ENCODE data around the gene MEGF9. TPM values are rescaled to one million over a fixed set of nuclear protein-coding genes. Genes with fewer than 3 reads are reported as not detected.
"Not testable (repeated sequence)": the region's sequence is repeated elsewhere in the genome, so short reads cannot be mapped to it uniquely, and the experiment has no call there.

The MEGF9 gene
- total RNA-seq, 1 donor from 2014 or later = 8.2 TPM

DNA sequence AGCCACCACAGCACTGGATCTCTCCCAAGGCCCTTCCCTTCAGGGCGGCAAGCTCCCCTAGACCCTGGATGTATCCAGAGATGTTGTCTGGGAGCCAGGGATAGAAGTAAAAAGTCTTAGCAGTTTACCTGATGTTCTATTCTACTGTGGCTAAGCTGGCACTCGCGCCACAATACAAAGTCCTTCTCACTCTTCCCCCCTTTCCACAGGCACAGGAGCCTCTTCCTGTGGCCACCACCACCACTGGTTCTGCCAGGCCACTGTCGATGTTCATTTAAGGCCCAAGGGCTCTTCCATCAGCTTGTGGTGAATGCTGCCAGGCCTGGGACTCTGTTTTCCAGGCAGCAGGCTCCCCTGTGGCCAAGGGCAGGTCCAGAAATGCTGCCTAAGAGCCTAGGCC lies 33.7 kb downstream of the MEGF9 start:
- intact Hi-C loops (cut with DNase I) = no loop called here
- DNase-seq (ENCODE audit: low spot score) = no peak

DNA sequence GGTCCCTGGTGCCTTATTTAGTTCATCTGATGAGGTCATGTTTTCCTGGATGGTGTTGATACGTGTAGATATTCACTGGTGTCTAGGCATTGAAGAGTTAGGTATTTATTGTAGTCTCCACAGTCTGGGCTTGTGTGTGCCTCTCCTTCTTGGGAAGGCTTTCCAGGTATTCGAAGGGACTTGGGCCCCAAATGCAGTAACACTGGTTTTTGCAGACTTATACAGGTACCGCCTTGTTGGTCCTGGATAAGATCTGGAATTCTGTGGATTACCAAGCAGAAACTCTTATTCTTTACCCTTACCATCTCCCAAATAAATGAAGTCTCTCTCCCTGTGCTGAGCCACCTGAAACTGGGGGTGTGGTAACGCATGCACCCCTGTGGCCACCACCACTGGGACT lies 34.1 kb downstream of the MEGF9 start:
- DNase-seq (ENCODE audit: low spot score) = no peak

DNA sequence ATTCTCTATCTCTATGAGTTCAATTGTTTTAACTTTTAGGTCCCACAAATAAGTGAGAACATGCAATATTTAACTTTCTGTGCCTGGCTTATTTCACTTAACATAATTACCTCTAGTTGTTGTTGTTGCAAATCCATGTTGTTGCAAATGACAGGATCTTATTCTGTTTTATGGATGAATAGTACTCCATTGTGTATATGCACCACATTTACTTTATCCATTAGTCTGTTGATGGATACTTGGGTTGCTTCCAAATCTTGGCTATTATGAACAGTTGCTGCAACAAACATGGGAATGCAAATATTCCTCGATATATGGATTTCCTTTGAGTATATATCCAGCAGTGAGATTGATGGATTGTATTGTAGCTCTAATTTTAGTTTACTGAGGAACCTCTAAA lies 36.3 kb downstream of the MEGF9 start:
- no peak for DNase-seq (ENCODE audit: low spot score)
- intact Hi-C loops (cut with DNase I) = no loop called here

More for the DNA sequence above, 34.1 kb downstream of the MEGF9 start:
- intact Hi-C loops (cut with DNase I) = no loop called here

DNA sequence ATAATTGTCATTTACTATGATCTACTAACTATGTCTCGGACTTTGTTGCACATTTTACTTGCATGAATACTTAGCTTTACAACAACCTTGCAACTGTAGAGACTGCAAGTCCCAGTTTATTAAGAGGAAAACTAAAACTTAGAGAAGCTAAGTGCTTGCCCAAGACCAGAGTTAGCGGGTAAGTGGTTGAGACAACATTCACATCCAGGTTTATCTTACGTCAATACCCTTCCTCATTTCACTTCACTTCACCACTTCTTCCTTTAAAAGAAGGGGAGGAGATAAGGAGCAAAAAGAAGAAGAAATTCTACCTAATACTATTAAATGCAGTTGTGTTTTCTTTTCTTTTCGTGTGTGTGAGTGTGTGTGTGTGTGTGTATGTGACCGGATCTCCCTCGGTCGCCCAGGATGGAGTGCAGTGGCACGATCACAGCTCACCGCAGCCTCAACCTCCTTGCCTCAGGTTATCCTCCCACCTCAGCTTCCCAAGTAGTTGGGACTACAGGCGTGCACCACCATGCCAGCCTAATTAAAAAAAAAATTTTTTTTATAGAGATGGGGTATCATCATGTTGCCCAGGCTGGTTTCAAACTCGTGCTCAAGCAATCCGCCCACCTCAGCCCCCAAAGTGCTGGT lies 37.4 kb downstream of the MEGF9 start:
- no peak for DNase-seq (ENCODE audit: low spot score)
- intact Hi-C loops (cut with DNase I) = no loop called here

DNA sequence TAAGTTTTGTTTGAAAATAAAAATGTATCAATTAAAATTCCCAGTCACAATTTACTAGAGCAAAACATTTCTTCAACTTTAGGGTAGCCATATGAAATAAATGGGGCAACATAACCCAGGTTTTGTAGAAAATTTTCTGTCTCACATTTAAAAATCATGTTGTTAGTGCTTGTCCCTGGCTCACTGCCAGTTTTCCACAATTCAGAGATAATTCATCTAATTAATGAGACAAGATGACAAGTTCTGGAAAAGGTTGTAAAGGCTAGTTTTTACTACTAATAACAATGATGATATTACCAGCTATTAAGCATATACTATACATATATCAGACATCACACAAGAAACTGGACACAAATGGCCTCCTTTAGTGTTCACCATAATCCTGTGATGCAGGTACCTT lies 45.9 kb downstream of the MEGF9 start:
- DNase-seq (ENCODE audit: low spot score) = no peak
- intact Hi-C loops (cut with DNase I) = no loop called here

DNA sequence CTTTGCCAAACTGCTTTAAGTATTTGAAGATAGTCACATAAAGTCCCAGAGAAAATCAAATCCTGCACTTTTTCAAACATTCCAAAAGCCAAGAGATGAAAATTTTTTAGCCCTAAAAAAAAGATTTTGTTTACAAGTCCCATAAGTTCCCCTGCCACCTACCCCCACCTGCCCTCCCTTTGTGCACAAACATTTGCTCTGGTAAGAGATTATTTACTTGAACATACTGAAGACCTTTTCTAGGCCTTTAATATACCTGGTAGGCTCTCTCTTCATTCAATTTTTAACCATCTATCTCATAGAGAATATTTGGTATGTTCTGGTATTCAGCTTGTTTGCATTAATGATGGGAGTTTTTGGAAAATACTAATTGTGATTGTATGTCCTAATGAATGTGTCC lies 50.3 kb downstream of the MEGF9 start:
- intact Hi-C loops (cut with DNase I) = no loop called here
- no peak for DNase-seq (ENCODE audit: low spot score)

DNA sequence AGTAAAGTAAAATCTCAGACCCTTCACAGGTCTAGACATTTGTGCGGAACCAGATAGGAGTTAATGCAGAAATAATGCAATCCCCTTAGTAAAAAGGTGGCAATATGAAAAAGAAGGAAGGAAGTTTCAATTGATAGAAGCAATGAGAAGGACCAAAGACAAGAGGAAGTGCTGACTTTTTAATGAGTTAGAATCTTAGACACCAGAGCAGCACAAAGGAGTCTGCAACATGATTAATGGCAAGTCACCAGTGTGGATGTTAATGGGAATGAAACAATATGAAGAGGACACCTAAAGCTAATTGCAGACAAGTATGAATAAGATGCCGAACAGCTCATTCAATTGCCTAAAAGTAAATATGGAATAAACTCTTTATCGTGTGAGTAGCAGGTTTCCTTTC lies 50.9 kb downstream of the MEGF9 start:
- no peak for DNase-seq (ENCODE audit: low spot score)
- intact Hi-C loops (cut with DNase I) = no loop called here

DNA sequence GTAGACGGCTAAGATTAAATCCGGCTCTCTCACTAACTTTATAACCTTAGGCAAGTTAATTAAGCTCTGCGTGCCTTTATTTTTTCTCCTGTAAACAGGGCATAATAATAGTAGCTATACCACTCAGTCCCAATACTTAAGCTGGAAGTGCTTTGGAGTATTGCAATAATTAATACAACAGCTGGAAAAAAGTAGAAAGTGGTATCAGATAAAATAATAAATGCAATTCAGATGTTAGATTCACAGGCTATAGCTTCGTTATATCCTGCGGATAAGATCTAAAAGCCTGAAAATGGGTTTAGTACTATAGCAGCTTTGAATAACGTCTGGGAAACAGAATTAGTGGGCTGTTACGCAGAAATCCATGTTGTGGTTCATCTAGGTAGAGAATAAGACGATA lies 51.8 kb downstream of the MEGF9 start:
- intact Hi-C loops (cut with DNase I) = no loop called here

DNA sequence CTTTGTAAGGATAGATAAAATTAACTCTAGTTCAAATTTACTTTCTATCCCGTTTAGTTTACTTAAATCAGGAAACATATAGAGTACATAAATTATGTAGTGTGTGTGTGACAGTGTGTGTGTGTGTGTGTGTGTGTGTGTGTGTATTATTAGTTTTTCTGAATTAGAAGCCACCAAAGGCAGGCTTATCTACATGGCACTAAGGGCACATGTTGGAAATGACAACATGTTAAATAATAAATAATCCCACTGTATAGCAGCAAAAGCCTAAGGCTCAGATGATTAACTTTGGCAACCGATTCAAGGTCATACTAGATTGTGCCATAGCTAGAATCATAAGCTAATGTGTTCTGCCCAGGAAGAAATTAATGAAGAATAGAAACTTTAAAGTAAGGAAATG lies 54.6 kb downstream of the MEGF9 start:
- DNase-seq (ENCODE audit: low spot score) = no peak
- intact Hi-C loops (cut with DNase I) = no loop called here

More for the DNA sequence above, 51.8 kb downstream of the MEGF9 start:
- no peak for DNase-seq (ENCODE audit: low spot score)

DNA sequence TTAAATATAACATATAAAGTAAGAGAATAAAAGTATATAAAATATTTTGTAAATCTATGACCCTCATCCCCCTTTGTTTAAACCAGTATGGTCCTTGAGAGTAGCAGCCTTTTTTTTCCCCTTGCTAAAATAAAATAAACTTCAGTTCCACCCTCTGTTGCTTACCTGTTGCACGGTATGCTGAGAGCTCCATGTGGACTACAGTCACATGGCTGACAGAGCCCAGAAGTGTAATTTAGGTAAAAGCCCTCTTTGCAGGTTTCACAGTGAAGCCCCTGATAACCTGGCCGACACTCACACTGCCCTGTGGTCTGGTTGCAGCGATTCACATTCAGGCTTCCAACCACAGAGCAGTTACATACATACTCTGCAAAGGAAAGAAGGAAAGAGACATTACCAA lies 55.1 kb downstream of the MEGF9 start:
- intact Hi-C loops (cut with DNase I) = no loop called here

DNA sequence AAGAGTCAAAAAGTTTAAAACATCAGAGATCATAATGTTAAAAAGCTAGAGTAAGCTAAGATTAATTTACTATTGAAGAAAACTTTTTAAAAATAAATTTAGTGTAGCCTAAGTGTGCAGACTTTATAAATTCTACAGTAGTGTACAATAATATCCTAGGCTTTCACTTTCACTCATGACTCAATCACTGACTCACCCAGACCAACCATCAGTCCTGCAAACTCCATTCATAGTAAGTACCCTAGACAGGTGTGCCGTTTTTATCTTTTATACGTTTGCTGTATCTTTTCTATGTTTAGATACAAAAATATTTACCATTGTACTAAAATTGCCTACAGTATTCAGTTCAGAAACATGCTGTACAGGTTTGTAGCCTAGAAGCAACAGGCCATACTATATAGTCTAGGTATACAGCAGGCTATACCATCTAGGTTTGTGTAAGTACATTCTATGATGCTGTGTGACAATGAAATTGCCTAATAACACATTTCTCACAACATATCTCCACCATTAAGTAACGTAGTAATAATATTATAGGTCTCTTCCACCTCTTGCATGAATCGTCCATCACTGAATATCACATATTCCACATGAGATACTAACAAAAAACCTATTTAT lies 59.2 kb downstream of the MEGF9 start:
- DNase-seq (ENCODE audit: low spot score) = no peak
- intact Hi-C loops (cut with DNase I) = no loop called here

More for the DNA sequence above, 55.1 kb downstream of the MEGF9 start:
- DNase-seq (ENCODE audit: low spot score) = no peak

DNA sequence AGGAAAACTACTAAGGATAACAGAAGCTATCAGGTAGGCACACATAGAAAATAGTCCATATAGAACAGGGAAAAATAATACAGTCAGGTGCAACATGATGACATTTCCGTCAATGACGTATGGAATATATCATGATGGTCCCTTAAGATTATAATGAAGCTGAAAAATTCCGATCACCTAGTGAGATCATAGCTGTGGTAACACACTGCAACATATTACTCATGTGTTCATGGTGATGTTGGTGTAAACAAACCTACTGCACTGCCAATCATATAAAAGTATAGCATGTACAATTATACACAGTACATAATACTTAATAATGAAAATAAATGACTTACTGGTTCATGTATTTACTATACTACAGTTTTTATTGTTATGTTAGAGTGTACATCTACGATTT lies 60.0 kb downstream of the MEGF9 start:
- intact Hi-C loops (cut with DNase I) = no loop called here
- DNase-seq (ENCODE audit: low spot score) = no peak

DNA sequence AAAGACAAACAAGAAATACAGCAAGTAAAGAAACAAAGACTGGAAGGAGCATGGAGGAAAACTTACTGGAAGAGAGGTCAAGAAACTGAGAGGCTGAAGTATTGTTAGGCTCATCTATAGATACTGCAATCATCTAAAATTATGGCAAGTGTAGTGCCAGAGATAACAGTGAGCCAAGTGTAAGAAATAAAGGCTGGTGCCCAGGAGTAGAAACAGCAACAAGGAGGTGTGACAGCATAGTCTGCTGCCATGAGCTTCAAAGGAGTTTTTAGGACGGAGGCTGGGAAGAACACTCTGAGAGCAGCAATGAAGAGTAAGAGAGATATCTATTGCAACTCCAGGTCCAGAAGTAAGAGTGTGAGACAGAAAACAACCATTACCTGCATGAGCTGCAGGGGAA lies 60.5 kb downstream of the MEGF9 start:
- no peak for DNase-seq (ENCODE audit: low spot score)
- intact Hi-C loops (cut with DNase I) = no loop called here

DNA sequence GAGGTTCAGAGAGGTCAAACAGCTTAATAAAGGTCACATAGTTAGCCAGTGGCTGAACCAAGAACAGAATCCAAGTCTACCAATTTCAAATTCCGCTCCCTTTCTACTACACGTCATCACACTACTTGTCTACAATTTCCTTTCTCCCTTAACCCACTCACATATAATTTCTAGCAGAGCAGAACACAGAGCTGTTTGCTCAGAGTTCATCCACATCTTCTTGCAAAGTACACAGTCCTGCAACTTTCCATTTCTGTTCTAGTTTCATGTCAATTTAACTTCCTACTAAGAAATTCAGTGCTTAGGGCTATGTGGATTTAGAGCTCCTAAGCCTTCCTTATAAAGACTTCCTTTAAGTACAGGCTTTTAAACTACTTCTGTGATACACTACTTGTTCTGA lies 61.3 kb downstream of the MEGF9 start:
- intact Hi-C loops (cut with DNase I) = no loop called here
- DNase-seq (ENCODE audit: low spot score) = no peak

DNA sequence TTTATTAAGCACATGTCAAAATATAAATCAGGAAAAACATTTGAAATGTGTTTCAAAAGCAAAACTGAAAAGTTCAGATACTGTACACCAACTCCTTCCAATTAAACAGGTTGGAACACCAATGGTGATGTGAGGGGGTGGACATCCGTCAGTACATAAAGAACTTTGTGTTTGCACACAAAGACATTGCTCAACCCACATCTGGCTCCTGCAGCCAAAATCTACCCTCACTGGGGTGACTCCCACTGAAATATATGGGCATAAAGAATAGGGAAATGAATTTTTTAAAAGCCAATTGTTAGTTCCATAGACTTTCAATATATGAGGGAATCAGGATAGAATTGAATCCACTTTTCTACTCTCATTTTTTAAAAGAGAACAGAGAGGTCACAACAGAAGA lies 63.9 kb downstream of the MEGF9 start:
- DNase-seq (ENCODE audit: low spot score) = no peak
- intact Hi-C loops (cut with DNase I) = no loop called here

DNA sequence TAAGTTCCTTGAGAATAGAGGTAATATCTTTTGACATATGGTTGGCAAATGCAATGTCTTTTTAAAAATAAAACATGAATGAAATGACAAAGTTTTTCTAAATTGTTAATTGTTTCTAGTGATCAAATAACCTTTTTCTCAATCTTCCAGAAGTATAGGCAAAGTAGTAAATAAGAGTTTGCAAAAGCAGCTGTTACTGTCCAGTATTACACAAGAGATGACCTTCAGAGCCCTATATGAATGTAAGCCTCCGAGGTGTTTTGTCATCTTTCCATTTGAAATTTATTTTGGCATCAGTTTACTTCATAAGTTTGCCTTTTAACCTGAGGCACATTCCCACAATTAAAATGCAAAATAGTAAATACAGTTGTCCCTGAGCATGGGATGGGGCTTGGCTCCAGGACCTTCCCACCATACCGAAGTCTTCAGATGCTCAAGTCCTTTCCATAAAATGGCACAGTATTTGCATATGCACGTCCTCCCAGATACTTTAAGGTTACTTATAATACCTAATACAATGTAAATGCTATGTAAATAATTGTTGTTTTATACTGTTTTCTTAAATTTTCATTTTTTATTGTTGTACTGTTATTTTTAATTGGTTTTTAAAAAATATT lies 65.6 kb downstream of the MEGF9 start:
- intact Hi-C loops (cut with DNase I) = no loop called here
- DNase-seq (ENCODE audit: low spot score) = no peak

DNA sequence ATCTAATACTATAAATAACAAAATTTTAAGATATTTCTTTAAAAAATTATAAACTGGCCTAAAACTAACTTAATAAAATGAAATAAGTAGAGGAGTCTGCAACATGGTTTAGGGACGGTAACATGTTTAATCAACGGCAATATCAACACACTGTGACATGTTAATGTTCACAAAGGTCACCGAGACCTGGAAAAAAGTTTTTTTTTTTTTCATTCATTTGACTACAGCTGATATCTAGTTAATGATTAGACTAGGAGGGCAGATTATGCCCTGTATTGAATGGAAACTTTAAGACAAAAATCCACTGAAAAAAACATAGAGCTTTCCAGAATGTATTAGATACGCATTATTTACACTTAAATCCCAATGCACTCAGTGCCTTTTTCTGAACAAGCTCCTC lies 67.3 kb downstream of the MEGF9 start:
- DNase-seq (ENCODE audit: low spot score) = no peak
- intact Hi-C loops (cut with DNase I) = no loop called here

DNA sequence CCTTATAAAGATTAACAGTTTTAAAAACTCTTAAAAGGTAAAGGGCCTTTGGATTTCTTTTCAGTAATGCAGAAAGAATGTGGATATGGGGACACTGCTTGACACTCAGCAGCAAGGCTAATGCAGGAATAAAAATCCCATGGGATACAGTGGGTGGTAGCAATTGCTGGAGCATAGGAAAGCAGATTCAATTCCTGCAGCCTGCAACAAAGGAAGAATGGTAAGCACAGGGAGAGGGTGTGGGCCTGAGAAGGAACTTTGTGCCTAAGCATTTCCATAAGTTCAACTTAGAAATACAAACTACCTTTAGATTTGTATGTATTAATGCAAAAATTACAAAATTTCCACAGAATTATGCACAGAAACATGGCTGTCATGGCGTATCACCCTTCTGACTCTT lies 68.5 kb downstream of the MEGF9 start:
- no peak for DNase-seq (ENCODE audit: low spot score)
- intact Hi-C loops (cut with DNase I) = no loop called here

DNA sequence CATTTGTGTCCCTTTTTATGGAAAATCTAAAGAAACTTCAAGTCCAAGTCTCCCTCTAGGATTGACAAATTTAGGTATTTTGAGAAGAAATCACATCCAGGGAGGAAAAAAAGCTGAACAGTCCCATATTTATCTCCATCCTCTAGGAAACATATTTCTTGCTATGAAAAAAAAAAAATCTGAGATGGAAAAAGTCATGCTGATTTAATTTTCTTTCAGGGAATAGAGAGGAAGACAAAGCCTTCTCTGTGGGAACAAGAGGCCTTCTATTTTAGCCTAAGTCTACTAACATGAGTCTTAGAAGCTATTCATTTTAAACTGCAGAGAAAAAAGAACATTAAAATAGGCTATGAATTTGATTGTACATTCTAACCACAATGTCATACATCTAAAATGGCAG lies 71.2 kb downstream of the MEGF9 start:
- intact Hi-C loops (cut with DNase I) = no loop called here
- no peak for DNase-seq (ENCODE audit: low spot score)

DNA sequence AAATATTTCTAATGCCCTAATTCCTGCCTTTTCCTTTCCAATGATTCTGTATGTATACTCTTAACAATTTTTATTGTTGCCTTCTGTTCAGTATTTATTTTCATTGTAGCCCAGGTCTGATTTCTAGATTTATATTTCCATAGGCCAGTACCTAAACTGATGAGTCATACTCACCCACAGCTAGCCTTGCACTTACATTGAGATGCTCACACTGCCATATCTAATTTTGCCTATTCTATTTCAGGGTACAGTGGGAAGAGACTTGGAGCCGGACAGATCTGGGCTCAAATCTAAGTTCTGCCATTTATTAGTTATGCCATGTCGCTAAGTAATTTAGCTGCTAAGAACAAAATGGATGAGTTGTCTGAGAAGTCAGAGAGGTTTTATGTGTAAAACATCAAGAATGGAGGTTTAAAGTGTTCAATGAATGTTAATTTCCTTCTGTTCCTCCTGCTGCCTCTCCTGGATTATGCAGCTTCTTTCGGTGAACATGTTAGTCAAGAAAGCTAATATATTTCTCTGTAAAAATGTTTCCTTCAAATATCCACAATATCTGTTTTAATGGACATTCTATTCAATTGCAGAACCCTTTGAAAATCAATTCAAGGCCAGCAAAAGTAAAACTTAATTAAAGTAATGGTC lies 72.0 kb downstream of the MEGF9 start:
- DNase-seq (ENCODE audit: low spot score) = no peak
- intact Hi-C loops (cut with DNase I) = no loop called here

DNA sequence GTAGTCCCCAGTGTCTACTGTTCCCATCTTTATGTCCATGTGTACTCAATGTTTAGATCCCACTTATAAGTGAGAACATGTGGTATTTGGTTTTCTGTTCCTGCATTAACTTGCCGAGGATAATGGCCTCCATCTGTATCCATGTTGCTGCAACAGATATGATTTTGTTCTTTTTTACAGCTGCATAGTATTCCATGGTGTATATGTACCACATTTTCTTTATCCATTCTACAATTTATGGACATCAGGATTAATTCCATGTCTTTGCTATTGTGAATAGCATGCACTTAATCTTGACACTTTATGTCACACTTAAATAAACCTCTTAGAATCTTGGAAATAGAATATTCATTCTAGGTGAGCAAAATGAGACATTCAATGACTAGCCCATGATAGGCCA lies 73.4 kb downstream of the MEGF9 start:
- DNase-seq (ENCODE audit: low spot score); intact Hi-C loops (cut with DNase I): not testable (repeated sequence)
